ENCODE results near the gene C2orf81.

The C2orf81 gene

DNA sequence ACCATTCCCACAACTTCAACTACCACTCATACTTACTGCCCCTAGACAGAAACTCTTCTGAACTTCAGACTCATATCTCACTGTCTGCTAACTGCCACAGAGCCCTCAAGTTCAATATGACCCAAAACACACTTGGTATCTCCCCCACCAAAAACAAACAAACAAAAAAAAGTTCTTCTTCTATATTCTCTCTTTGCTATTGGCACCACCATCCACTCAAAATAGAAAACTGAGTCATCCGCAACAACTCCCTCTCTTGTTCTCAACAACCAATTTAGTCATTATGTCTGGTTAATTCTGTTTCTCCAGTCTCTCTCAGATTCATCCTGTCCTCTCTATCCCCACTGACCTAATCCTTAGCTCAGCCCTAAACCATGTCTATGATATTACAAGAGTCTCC lies 34.1 kb downstream of the C2orf81 start:
- no peak for DNase-seq

DNA sequence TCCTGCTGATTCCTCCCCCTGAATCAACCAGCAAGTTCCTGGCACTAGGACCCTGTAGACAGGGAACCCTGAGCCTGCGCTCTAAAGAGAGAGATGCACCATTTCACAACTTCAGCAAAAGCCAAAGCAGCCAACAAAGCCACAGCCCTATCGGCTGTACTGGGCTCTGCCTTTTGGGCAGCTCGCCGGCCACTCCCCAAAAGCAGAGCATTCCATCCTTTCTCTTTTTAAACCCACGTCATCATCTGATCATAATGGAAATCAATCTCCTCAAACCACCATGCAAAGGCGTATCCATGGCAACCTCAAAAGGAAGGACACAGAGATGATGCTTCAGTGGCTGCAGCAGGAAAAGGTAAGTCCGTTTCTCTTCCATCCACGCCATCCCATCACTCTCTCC lies 36.0 kb downstream of the C2orf81 start:
- no peak for DNase-seq

- no peak for DNase-seq
These were observed 37.4 kb downstream of the C2orf81 start for GRCh38 chr2:74384051-74384450.

DNA sequence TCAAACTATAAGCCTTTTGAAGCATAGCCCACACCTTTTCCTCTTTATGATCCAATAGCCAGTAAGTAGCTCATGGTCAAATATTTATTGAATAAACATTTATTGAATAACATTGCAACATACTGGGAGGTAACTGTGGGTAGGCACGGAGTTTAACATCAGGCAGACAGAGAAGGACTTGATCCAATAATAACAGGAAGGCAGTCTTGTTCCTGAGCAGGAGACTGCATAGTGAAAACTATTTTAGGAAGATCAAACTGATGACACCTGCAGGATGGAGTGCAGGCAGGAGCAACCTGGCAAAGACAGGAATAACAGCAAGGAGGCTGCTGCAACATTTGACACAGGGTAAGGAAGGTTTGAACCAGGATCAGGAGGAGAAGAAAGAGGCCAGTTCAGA lies 38.2 kb downstream of the C2orf81 start:
- no peak for DNase-seq

DNA sequence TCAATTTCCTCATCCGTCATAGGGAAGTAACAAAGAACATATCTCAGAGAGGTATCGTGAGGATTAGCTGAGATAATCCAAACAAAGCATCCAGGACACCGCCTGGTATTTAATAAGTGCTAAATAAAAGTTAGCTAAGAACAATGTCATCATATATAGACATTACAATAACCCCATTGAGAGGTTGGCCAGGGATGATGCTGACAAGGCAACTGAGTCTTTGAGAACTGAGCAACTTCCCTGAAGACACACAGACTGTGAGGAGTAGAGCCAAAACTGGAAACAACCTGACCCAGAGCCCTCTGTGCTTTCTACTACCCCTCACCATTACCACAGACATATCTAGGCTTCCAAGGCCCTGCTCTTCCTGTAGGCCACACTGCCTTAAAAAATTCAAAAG lies 39.7 kb downstream of the C2orf81 start:
- no peak for DNase-seq

DNA sequence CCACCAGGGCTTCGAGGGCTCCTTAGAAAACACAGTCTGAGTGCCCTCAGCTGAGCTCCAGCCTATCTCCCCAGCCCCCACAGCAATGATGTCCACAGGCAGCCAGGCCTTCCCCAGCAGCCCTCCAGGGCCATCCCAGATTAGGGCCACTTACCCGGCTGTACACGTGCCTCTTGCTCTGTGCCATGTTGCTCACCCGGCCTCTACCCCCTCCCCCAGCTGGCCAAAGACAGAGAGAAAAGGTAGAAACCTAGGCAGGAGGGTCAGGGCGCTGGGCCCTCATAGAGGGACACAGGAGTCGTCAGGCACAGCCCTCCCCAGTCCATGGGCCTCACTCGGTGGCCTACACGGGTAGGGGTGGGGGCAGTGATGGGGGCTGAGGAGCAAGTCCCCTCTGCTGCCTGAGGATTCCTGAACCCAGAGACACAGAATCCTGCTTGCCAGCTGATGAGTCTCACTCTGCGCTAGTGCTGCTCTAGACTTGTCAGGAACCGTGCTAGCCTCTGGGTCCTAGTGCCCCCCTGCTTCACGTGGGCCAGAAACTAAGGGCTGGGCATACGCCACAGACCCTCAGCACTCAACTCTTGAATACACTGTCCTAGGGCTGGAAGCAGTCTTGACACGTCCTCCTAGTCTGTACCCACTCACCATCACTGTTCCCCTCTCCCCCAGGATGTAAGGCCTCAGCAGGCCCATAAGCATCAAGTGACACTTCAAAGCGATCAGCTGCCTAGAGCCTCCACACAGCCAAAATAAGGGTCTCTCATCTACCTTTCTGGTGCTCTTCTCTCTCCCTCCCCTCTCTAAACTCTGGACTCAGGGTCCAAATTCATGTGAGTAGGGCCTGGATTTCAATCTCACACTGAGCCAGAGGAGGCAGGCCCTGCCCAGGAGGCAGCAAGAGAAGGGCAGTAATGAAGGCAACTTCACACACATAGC lies 41.3 kb downstream of the C2orf81 start, which contains the start of gene DCTN1:
DCTN1 (minus strand) TSS at position 461 of the 939 bp plus-strand sequence; CDS start at position 187, 274 bp downstream.
- peak; percentile 37 for DNase-seq

GRCh38 chr2:74378007-74378406 lies 43.4 kb downstream of the C2orf81 start:
- no peak for DNase-seq

- DNase-seq = no peak
These were observed 45.6 kb downstream of the C2orf81 start for GRCh38 chr2:74375838-74376237.

GRCh38 chr2:74374509-74375205 lies 46.8 kb downstream of the C2orf81 start:
- DNase-seq = no peak

- DNase-seq = no peak
These were observed 47.4 kb downstream of the C2orf81 start for GRCh38 chr2:74373985-74374384.

DNA sequence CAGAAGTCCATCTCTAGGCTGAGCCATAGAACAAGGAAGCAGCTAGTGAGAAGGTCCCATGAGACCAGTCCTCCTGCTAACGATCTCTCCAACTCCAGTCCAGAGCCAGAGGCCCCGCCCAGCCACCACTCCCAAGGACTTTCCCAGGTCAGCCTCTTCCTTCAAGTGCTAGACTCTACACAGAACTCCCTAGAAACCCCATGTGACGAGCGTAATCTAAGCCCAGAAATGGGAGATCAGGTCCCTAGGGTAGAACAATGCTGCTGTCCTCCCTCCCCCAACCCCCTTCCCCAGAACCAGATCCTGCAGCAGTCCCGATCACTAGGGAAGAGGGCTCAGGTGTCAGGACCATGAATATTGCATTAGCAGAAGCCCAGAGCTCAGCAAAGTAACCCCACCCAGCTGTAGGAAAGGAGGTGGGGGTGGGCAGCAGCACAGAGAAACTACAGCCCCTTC lies 48.2 kb downstream of the C2orf81 start:
- no peak for DNase-seq

DNA sequence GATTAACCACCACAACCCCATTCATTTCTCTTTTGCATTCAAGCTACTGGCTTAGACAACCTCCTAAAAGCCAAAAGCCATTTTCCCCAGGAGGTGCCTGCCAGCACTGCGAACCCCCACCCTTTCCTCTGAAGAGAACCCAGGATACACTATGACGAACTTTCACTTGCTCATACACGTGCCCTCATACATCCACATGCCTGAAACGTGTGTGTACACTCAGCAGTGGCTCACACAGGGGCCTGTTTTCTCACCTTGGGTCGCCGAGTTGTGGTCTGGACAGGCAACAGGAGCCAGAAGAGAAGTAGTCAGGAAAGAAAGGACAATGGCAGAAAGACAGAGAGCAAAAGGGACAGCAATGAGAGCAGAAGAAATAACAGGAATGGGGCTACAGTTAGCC lies 48.7 kb downstream of the C2orf81 start:
- DNase-seq = no peak

DNA sequence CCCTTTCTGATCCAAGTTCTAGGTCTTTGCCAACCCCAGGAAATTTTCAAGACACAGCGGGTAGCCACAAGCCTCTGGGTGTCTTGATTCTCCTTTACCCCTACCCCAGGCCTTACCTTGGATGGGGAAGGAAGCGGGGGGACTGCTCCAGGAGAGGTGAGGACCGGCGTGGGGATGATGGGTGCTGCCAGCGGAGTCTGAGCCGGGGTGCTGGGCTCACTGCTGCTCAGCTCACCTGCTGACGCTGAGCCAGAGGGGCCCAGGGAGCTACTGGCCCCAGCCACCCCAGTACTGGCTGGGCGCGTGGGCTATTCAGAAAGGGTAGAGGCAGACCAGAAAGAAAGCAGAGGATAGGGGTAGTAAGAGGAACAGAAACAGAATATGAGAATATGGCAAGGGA lies 50.0 kb downstream of the C2orf81 start:
- DNase-seq = no peak

DNA sequence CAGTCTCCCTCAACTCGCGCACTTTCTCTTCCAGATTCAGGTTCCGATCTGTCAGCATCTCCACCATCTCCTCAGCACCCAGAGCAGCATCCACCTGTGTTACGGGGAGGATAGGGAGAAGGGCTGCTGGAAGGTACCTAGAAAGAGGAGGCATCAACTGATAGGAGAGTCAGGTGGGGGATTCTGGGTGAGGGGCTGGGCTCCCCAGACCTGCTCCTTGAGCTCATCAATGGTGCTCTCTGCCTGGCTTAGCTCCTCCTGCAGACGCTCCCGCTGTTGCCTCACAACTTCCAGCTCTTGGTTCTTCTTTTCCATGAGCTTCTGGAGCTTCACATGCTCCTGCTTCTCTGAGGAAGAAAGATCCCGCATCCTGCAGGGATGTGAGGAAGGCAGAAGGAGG lies 51.4 kb downstream of the C2orf81 start:
- no peak for DNase-seq

DNA sequence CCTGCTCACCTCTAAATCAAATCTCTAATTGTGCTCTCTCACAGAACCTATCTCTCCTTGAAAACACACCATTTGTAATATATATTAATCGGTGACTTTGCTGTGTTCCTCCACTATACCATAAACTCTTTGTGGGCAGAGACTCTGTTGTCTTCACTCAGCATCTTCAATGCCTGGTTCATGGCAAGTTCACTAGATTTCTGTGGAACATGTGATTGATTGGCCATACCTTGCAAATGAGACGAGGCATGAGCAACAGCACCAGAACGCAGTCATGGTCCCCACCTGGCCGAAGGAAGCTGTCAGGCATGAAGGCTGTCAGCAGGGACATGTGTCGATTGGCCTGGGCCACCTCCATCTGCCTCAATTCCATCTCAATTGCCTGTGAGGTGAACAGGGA lies 52.9 kb downstream of the C2orf81 start:
- no peak for DNase-seq

DNA sequence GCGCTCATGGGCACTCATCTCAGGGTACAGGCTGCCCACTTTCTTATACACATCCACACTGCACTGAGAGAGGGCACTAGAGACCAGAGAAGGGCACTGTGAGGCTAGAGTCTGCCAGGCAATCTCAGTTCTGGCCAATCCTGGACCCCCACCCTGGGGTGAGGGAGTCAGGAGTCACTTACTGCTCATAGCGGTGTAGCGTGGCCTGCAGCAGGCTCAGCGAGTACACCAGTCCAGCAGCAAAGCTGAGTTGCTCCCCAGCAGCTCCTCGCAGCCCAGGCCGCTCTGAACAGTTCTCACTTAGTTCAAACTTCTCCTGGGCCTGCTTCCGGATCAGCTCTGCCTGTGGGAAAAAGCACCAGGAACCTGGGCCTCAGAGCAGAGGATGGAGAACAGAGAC lies 53.6 kb downstream of the C2orf81 start:
- DNase-seq = no peak

- DNase-seq = no peak
These were observed 55.4 kb downstream of the C2orf81 start for GRCh38 chr2:74366036-74366435.

DNA sequence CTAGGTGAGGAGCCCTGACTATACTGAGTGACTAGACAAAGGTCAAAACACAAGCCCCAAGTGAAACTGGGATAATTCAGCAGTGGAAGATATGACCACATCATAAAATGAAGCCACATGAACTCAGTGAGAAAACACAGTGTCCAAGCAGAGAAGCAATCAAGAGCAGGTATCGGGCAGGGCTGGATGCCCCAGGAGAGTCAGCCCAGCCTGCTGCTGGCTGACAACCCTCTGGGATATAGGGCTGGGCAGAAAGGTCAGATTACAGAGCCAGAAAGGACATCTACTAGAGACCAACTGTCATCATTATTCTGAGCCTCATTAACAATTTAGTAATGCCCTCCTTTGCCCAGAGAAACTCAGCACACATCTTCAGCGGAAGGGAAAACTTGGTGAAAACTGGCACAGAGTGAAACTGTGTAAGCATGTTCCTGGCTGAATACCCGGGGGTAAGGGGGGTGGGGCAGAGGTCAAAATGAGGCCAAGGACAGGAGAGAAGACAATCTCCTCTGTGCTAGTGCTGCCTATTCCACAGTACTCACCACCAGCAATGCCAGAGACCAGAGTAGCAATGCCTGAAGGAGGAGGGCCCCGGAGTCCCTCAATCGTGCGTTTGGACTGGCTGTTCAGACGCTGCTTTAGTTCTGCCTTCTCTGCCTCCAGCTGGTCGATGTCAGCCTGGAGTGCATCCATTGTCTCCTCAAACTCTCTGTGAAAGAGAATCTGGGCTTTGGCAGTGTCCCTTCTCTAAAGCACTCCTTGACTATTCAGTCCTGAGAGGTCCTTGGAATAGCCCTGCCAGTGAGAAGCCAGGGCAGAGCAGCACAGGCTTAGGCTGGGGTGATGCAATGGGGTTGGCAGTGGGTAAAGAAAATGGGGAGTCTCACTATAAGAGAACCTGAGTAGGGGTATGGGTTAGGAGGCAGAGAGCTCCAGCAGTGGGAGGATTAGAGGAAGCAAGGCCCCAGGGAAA lies 56.6 kb downstream of the C2orf81 start:
- DNase-seq = no peak
